ENCODE measurements around the gene CPA3.

- TF ChIP-seq CHD2 (IDR thresholded peaks at IDR 0.05; ENCODE audit: low read depth, low read length): no peak
- TF ChIP-seq NFRKB (IDR thresholded peaks at IDR 0.05): no peak
- no peak for TF ChIP-seq CTCF (CRISPR knock-in tag; IDR thresholded peaks at IDR 0.05)
- no peak for TF ChIP-seq RERE (CRISPR knock-in tag; IDR thresholded peaks at IDR 0.05; ENCODE audit: low read depth)
- no peak for TF ChIP-seq ARID3A (IDR thresholded peaks at IDR 0.05; ENCODE audit: low read depth, low read length)
- TF ChIP-seq FOXK2 (IDR thresholded peaks at IDR 0.05): no peak
- TF ChIP-seq ZNF614 (CRISPR knock-in tag; IDR thresholded peaks at IDR 0.05; ENCODE audit: borderline replicate concordance): no peak
- TF ChIP-seq DNMT1 (CRISPR knock-in tag; IDR thresholded peaks at IDR 0.05): no peak
Measured at GRCh38 chr3:148857316-148857715, 7.8 kb upstream of the CPA3 start.

Measured in HepG2 (cell line).